Osteocyte (in vitro differentiated cells): Measurements from ENCODE around the gene SAP25. TPM values are rescaled to one million over a fixed set of nuclear protein-coding genes. Genes with fewer than 3 reads are reported as not detected.

Experiments used
- total RNA-seq: library from RNA; stranded (reverse); gene quantifications from 2 replicates; pipeline ENCODE4 v1.2.1, GENCODE V29; 2021

The SAP25 gene
- total RNA-seq, 1 donor from 2014 or later: 1.5 TPM

Other genes with a start within 250 kb of the SAP25 start
- 31.7 and 38.7 TPM in 2 replicates for gene PILRB, start 215.8 kb downstream of the SAP25 start, total RNA-seq
- gene PILRA, start 200.4 kb downstream of the SAP25 start, total RNA-seq: 1.8 and 2.5 TPM in 2 replicates
- gene ZCWPW1, start 145.2 kb downstream of the SAP25 start, total RNA-seq: 4.4 and 5.0 TPM in 2 replicates
- gene MEPCE, start 144.1 kb downstream of the SAP25 start, total RNA-seq: 50.0 and 50.1 TPM in 2 replicates
- 22.8 and 32.1 TPM in 2 replicates for gene PPP1R35, start 137.4 kb downstream of the SAP25 start, total RNA-seq
- gene SPACDR, start 109.6 kb downstream of the SAP25 start, total RNA-seq: 0.46 TPM in 1 of 2 replicates, not detected in the other
- gene TSC22D4, start 94.7 kb downstream of the SAP25 start, total RNA-seq: 46.8 and 46.9 TPM in 2 replicates
- 0.89 and 0.99 TPM in 2 replicates for gene NYAP1, start 90.0 kb downstream of the SAP25 start, total RNA-seq
- gene AGFG2, start 34.7 kb downstream of the SAP25 start, total RNA-seq: 10.2 and 10.8 TPM in 2 replicates
- gene LRCH4, start 12.2 kb upstream of the SAP25 start, total RNA-seq: 76.2 and 90.9 TPM in 2 replicates
- gene FBXO24, start 12.4 kb upstream of the SAP25 start, total RNA-seq: 0.46 and 0.94 TPM in 2 replicates
- gene PCOLCE, start 28.5 kb upstream of the SAP25 start, total RNA-seq: 608 and 626 TPM in 2 replicates
- 24.5 and 26.3 TPM in 2 replicates for gene MOSPD3, start 38.6 kb upstream of the SAP25 start, total RNA-seq
- gene TFR2, start 67.7 kb upstream of the SAP25 start, total RNA-seq: 0.19 and 0.31 TPM in 2 replicates
- gene ACTL6B, start 82.5 kb upstream of the SAP25 start, total RNA-seq: not detected in 2 replicates
- 229 and 251 TPM in 2 replicates for gene GNB2, start 99.8 kb upstream of the SAP25 start, total RNA-seq
- 56.3 and 64.6 TPM in 2 replicates for gene GIGYF1, start 120.3 kb upstream of the SAP25 start, total RNA-seq
- gene POP7, start 132.2 kb upstream of the SAP25 start, total RNA-seq: 19.3 and 26.3 TPM in 2 replicates
- not detected in 2 replicates for gene EPO, start 146.6 kb upstream of the SAP25 start, total RNA-seq
- not detected in 2 replicates for gene ZAN, start 159.7 kb upstream of the SAP25 start, total RNA-seq